HG03439 (cell line): Measurements from ENCODE around the gene RABL6.
"Not testable (repeated sequence)": the region's sequence is repeated elsewhere in the genome, so short reads cannot be mapped to it uniquely, and the experiment has no call there.

Experiments used
- ATAC-seq: cut with Tn5 transposase; IDR thresholded peaks from one replicate; pipeline ENCODE4 v1.9.1; 2021; ENCODE audit warnings: mild to moderate bottlenecking, moderate library complexity; ENCODE audit not compliant: unreplicated experiment

The RABL6 gene

DNA sequence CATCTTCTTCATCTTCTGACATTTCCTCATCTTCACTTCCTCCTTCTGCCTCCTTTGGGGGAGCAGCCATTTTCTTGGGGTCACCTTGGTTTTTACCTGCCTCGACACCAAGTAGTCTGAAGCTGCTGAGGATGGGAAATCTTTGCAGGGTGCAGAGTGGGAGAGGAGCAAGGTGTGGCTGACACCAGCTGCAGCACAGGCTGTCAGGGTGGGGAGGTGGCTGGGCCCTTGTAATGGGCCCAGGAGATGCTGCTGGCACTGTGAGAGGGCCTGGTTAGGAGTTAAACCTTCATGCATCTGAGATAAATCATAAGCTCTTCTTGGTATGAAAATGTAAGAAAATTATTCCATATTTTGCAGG lies 7.7 kb downstream of the RABL6 start:
- ATAC-seq = no peak

DNA sequence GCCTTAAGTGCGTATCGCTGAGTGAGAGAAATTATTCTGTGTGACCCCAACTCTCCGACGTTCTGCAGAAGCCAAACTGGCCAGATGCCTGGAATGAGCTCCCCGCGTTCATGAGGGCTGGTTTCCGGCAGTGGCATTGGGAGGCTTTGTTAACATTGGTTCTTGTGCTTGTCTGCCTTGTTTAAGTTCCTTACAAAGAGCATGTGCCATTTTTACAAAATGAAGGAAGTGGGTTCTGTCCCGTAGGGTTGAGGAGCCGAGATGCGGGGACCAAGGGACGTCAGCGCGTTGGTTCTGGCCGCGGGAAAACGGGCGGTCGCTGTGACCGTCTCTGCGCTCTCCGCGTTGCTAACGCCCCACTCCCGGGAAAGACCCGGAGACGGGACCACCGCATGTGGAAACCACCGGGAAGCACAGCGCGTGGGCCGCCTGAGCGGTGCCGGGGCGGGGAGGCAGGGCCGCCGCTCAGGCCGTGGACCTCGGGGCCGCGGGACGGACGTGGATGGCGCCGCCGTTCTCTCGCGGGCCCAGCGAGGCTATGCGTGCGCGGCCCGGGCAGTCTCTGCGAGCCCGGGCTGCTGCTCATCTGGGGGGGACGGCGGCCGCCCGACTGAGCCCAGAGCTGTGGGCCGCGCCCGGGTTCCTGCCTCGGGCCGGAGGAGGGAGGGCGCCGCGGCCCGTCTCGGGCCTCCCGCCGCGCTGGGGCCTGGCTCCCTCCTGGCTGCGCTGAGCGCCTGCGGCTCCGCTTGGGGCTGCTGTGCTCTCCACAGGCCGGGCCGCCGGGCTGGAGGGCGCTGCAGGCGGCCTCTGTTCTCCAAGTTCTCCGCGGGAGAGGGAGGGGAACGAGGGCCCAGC lies 13.4 kb downstream of the RABL6 start:
- ATAC-seq = no peak

DNA sequence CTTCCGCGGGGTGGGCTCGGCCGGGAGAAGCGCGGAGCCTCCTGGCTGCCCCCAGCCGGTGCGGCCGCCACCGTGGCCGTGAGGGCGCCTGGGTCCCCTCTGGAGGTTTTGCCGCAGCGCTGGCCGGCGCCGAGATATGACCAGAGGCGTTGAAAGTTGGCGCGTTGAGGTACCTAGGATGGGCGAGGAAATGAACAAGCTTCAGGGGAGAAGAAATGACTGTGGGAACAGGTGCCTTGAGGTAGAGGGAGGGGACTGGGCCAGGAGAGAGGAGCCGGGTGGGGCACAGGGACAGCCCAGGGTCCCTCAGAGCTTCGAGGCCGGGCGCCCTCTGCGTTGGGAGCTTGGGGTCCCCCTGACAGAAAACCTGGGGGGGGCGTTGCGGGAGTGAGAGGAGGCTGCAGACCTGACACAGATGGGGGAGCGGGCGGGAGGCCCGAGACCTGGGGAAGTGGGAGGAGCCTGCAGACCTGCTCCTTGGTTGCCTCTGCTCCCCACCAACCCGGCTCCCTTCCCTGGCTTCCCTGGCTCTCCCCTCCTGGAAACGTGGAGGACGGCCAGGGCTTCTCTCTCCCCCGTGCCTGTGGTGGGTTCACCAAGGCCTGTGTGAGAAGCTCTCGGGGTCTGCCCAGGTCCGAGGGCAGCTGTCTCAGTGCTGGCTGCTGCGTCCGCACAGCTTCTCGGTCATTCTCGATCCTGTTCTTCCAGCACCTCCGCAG lies 14.2 kb downstream of the RABL6 start:
- ATAC-seq = no peak

DNA sequence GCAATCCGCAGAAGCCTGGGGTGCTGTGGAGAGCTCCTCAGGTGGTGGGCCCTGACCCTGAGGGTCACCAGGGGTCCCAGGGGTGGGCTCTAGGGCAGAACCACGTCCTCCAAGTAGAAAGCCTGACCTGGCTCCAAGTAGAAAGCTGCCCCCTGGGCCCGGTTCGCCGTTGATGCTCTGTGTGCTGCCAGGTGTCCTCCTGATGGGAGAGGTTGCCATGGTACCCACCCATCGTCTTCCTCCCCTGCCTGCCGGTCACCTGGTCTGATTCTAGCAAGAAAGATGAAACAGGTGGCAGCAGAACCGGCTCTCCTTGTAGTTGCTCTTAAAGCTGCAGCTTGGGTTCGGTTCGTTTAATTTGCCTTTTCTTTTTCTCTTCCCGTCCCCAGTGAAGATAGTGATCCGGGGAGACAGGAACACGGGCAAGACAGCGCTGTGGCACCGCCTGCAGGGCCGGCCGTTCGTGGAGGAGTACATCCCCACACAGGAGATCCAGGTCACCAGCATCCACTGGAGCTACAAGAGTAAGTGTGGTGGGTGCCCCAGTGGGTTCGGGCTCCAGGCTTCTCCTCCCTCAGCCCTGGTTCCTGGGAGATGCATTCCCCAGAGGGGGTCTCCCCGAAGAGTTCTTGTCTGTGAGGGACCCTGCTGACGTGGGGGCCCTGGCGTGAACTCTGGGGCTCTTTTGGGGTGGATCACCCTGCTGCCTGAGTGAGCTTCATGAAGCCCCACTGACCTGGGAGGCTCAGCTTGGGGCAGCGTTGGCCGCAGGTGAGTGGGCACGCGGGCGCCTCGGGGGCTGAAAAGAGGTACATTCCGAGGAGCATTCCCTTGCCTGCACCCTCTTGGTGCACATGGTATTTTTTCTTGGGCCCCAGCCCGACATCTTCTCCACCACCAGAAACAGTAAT lies 15.6 kb downstream of the RABL6 start:
- no peak for ATAC-seq

DNA sequence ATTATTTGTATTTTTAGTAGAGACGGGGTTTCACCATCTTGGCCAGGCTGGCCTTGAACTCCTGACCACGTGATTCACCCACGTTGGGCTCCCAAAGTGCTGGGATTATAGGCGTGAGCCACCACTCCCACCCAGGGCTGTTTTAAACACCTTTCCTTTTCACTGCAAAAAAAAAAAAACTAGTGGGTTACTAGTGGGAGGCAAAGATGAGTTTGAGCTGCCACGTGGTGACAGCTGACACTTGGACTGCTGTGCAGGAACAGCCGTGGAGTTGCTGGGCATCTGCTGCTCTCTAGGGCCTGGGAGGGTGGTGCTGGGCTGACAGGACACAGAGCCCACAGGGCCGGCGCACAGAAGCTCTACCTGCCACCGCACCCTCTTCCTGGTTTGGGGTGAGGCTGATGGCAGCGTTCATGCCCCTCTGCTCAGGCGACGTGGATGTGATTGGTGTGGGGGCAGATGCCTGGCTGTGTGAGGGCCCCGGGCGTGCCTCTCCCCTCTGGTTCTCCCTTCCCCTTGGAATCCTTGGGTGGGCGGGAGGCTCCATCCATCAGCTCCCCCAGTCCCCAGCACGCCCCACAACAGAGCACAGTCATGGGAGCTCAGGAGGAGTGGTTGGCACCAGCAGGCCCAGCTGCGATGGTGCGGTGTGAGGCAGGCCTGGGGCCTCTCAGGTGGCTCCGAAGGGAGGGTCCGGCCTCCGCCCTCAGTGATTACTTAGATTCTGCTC lies 16.9 kb downstream of the RABL6 start:
- ATAC-seq = no peak

DNA sequence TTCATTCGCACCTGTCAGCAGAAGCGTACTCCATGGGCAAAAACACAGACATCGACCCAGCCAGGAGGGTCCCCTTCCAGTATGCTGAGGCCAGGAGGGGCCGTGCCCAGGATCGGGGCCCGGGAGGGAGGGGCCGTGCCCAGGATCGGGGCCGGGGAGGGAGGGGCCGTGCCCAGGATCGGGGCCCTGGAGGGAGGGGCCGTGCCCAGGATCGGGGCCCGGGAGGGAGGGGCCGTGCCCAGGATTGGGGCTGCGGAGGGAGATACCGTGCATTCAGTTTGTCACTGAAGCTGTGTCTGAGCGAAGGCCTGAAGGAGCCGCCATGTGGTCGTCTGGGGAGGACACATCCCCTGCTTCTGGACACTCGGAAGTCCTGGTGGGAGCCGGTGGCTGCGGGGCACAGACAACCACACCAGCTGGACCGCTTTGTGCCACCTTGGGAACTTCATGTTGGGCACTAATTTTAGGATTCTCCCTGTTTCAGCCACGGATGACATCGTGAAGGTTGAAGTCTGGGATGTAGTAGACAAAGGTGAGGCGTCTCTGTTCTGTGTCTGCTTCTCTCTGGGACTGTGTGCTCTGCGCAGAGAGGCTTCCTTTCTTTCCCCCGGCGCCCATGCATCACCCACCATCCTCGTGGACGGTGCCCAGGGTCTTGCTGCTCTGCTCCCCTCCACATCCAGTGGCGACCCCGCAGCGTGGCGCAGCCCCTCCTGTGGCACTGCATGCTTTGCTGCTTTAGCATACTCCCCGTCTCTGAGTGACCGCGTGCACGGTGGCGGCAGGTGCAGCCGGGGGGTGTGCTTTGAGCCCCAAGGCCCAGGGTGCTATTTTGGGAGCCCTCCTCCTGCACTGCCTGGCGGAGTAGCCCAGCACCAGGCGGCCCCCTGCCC lies 17.8 kb downstream of the RABL6 start:
- no peak for ATAC-seq

DNA sequence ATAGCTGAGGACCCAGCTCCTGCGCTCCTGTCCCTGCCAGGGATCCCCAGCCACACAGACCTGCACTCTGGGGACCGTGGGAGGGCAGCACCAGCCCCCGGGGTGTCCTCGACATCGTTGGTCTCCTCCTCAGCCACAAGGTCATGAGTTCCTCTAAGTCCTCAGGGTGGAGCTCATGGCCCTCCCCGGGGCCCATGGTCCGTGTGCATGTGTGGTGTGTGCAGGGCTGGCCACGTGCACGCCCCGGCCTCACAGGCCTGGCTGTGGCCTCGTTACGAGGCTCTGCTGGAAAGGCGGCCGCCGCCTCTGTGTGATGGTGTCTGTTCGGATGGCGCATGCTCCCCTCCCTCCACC lies 18.4 kb downstream of the RABL6 start:
- ATAC-seq = no peak

DNA sequence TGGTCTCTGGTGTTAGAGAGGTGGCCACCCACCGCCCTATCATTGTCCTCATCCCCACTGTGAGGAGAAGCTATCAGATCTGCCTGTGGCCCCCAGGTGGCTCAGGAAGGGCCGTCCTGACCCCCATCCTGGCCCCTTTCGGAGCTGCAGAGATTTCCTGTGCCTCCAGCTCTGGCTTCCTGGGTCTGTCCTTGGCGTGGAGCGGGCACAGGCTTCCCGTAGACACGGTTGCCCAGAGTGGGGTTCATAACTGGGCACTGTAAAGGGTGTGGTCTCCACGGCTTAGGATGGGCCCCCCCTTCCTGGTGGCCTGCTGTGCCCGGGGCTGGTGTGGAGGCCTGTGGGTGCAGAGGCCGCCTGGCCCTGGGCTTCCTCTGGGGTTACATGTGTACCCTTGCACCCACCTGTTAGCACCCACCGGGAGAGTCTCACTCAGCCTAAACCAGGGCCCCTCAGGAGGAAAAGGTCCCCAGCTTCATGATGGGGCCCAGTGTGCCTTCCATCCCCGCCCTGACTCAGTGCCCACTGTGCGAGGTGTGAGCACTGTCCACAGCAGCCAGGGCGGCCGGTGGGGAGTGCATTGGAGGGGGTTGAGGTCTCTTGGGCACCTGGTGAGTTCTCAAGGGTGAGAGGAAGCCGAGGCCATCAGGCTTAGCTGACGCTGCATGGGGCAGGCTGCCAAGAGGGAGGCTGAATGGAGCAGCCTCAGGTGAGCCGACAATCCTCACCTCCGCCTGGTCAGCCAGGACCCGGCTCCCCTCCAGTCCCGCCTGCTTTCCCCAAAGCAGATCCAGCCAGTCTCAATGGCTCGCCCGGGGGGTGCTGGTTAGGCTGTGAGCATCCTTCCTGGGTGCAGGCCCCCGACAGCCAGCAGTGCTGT lies 19.2 kb downstream of the RABL6 start:
- ATAC-seq = no peak

DNA sequence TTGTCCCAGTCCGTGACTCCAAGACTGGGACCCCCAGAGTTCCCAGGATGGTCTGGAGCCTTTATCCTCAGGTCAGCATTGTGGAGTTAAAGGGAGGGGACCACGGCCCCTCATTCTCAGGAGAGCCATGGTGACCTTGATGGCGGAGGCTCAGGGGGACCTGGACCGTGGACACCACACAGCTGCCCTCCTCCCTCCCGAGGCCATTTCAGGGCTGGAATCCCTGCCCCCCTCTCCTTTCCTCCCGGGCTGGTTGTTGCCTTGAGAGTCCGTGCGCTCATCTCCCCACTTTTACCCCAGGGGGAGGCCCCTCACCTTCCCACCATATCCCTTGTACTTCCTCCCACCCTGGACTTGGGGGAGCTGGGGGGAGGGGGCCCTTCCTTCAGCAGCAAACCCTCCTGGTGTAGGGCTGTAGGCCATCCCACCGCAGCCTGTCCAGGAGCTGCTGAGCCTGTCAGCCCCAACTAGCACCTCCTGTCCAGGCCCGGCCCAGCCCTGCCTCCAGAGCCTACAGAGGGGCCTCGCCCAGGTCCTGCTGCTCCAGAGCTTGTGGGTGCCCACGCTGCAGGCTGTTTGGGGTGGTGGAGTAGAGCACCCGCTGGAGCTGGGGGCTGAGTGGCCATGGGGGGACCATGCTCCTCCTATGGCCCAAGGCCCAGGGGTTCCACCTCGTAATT lies 20.2 kb downstream of the RABL6 start:
- no peak for ATAC-seq

DNA sequence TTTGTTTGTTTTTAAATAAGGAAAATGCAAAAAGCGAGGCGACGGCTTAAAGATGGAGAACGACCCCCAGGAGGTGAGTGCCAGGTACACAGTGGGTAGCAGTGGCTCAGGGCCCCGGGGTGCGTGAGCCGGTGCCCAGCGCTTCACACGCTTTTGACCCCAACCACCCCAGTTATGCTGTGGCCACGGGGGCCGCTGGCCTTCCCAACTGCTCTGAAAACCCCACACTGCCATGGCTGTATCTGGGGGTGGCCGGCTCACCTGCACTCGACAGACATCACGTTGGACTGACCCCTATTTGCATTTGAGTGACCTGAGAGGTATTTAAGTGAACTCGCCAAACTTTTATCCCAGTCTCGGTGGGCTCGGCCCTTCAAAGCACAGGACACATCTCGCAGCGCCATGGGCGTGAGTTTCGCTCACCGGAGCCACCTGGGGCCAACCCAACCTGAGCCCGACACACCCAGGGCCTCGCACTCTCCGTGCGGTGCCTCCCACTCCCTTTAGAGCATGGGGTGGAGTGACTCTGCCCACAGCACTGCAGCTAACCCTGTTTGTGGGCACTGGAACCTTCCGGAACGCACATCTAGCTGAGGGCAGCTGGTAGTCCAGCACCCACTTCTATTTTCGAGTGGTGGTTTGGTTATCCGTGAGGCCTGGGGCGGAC lies 20.9 kb downstream of the RABL6 start:
- no peak for ATAC-seq

DNA sequence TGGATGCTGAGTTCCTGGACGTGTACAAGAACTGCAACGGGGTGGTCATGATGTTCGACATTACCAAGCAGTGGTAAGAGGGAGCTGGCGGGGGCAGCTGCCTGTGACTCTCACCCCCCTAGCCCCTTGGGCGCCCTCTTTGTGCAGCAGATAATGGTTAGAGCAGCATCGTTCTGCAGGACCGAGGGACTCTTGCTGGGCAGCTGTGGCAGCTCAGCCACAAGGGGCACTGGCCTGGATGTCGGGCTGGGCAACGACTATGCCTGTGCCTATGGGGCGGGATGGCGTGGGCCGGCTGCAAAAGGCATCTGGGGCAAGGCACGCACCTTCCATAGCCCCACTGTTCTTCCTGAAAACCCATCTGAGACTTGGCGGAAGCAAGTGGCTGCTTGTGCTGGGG lies 21.7 kb downstream of the RABL6 start:
- ATAC-seq = no peak

DNA sequence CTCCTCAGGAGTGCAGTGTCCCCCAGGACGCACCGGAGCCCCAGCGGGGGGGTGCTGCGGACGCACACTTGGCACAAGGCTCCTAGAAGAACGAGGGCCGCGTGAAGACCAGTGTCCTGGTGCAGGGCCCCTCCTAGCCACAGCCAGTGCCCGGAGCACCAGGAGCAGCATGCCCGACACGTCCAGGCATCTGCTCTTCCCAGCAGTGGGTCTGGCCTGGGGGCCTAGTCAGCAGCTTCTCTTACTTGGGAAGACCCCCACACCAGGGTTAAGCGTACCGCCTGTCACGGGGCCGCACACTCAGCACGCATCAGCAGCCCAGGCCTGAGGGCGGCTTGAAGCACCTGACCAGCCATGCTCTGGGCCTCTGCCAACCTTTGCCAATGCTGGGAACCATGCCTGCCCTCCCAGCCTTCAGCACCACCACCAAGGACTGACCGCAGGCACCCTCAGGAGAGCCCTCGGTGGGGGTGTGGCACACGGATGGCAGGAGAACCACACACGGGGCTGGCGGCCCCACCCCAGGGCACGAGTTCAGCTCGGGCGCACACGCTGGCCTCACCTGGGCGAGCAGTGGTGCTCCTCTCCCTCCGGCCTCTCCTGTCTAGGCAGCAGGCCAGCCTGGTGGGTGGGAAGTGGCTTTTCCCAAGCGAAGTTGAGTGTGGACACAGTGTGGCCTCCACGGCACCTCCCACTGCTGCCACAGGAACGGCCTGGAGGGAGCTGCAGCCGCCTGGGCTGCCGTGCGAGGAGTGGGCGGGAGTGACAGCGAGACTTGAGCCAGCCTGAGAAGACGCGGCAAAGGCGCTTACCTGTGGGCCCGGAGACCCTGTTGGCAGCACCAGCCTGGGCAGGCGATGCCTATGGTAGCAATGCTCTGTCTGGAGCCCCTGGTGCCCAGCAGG lies 22.5 kb downstream of the RABL6 start:
- ATAC-seq = no peak

DNA sequence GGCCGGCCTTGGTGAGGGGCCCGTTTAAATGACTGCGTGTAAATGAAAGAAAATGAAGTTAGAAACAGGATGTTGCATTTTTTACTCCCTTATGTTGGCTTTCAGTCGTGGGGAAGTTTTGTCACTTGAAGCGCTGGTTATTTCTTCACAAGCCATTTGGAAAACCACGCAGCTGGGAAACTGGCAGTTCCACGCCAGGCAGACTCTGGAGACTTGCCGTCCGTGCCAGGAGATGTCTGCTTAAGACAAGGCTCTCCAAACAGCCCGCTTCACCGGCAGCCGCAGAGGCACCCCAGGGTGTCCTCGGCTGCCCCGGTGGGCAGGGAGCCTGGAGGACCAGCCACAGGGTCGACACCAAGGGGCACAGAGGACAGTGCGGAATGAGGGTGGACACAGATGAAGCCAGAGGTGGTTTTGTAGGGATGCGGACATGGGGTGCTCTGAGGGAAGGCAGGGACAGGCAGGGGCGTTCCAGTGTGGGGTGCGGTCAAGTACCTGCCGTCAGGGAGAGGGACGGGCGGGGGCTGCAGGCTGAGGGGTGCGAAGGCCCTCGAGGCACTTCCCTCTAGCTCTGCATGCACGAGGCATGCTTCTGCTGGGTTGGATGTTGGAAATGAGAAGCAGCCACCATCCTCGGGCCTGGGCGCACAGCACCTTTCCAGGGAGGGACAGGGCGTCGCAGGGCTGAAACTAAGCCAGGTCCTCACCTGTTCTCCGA lies 23.4 kb downstream of the RABL6 start:
- no peak for ATAC-seq

DNA sequence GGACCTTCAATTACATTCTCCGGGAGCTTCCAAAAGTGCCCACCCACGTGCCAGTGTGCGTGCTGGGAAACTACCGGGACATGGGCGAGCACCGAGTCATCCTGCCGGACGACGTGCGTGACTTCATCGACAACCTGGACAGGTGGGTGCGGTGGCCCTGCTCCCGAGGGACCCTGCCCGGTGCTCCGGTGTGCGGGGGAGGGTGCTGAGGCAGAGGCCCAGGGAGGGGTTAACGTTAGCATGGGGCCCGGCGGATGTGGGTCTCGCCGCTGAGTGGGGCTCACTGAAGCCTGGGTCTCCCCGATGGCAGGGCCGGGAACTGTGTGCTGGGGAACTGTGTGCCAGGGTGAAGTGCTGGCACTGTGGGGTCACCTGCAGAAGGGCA lies 24.0 kb downstream of the RABL6 start:
- no peak for ATAC-seq

DNA sequence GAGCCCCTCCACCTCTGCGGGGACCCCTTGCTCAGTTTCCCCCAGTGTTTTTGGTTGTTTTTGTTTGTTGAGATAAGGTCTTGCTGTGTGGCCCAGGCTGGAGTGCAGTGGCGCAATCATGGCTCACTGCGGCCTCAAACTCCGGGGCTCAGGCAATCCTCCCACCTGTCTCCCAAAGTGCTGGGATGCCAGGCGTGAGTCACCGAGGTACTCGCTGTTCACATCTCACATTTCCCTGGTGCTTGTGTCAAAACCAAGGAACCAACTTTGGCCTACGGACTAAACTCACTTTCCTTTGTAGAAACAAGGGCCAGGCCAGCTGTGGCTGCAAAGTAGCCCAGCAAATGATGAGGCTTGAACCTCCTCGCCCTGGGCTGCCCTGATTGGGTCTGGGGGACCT lies 24.8 kb downstream of the RABL6 start:
- no peak for ATAC-seq

DNA sequence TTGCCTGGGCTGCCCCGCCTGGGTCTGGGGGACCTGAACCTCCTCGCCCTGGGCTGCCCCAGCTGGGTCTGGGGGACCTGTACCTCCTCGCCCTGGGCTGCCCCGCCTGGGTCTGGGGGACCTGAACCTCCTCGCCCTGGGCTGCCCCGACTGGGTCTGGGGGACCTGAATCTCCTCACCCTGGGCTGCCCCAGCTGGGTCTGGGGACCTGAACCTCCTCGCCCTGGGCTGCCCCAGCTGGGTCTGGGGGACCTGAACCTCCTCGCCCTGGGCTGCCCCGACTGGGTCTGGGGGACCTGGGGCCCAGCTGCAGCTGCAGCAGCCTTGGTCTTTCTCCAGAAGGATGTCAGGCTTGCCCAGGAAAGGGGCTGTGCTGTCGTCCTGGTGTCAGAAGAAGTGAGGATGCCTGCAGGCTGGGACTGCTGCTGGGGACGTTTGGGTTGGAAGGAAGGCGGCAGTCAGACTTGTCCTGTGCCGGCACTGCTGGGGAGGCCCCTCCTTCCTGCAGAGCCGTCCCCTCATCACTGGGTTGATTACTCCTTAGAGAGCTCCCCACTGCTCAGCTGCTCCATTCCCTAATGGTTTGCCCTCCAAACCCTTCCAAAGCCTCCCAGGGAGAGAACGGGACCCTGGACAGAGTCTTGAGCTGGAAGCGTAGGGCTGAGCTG lies 25.8 kb downstream of the RABL6 start:
- ATAC-seq = not testable (repeated sequence)
